ENCODE data around the gene OR2V2.

Gene OR2V2

DNA sequence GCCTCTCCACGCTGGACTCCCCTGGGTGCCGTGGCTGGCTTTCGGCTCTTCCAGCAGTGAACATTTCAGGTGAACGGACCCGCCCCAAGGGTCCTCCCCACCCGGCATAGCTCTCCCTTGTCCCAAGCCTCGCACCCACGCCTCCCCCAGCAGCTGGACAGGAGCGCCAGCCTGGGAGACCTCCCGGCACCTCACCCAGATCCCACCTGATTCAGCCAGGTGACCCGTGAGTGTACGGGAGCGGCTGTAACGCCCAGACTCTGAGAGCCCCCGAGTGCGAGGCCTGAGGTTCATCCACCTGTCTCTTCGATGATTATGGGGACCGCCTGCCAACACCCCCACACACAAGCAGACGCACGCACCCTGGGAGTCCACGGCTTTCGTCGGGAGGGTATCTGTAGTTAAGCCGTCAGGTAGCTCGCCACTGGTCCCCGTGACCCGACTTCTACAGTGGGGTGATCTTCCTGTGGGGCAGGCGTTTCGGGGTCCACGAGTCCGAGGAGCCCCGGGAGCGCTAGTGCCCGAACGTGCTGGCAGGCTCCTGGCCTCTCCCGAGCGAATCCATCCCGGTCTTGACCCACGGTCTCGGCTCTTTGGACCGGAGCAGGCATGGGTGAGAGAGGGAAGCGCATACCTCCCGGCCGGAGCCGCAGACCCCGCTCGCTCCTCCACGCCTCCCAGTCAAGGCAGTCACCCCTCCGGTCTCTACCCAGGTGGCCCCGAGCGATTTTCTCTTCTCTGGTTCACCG is 42.8 kb downstream of the OR2V2 start:
- H3F3A ChIP-seq (ENCODE audit: low read depth), result no peaks in the 10 kb centered on the region
- peak overlapping the region; percentile 93 for H3K4me2 ChIP-seq (ENCODE audit: low read depth, low read length, poor library complexity, severe bottlenecking)
- H3K9ac ChIP-seq (ENCODE audit: low read depth, low read length, poor library complexity, severe bottlenecking), result peak overlapping the region; percentile 92
- H2AFZ ChIP-seq (ENCODE audit: low read length), result peak overlapping the region; percentile 64
- no peaks in the 10 kb centered on the region for H3K27me3 ChIP-seq (ENCODE audit: insufficient read depth, low read length, poor library complexity, severe bottlenecking)
- H3K9me3 ChIP-seq (ENCODE audit: insufficient read depth, low read depth, low read length), result no peaks in the 10 kb centered on the region
- H4K20me1 ChIP-seq (ENCODE audit: insufficient read depth, low read length, poor library complexity, severe bottlenecking), result no peaks in the 10 kb centered on the region
- no peaks in the 10 kb centered on the region for H3K79me2 ChIP-seq (ENCODE audit: insufficient read depth, low read length)
- no peaks in the 10 kb centered on the region for H3K9me2 ChIP-seq (replicated peaks; ENCODE audit: low read depth, low read length)
- peak overlapping the region; percentile 95 for H3K4me3 ChIP-seq (ENCODE audit: low read length, poor library complexity, severe bottlenecking)
- TF ChIP-seq, protein P1, sequence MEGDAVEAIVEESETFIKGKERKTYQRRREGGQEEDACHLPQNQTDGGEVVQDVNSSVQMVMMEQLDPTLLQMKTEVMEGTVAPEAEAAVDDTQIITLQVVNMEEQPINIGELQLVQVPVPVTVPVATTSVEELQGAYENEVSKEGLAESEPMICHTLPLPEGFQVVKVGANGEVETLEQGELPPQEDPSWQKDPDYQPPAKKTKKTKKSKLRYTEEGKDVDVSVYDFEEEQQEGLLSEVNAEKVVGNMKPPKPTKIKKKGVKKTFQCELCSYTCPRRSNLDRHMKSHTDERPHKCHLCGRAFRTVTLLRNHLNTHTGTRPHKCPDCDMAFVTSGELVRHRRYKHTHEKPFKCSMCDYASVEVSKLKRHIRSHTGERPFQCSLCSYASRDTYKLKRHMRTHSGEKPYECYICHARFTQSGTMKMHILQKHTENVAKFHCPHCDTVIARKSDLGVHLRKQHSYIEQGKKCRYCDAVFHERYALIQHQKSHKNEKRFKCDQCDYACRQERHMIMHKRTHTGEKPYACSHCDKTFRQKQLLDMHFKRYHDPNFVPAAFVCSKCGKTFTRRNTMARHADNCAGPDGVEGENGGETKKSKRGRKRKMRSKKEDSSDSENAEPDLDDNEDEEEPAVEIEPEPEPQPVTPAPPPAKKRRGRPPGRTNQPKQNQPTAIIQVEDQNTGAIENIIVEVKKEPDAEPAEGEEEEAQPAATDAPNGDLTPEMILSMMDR (conservative IDR thresholded peaks at IDR 0.05; ENCODE audit: low read length), result no peak
- no peak for TF ChIP-seq EZH2phosphoT487 (IDR thresholded peaks at IDR 0.05; ENCODE audit: borderline replicate concordance)
- no peaks in the 10 kb centered on the region for H3K36me3 ChIP-seq (ENCODE audit: insufficient read depth, low read length)
- peaks cover 7% of the 10 kb centered on the region for H3K4me1 ChIP-seq (ENCODE audit: insufficient read depth, low read length, poor library complexity, severe bottlenecking)

DNA sequence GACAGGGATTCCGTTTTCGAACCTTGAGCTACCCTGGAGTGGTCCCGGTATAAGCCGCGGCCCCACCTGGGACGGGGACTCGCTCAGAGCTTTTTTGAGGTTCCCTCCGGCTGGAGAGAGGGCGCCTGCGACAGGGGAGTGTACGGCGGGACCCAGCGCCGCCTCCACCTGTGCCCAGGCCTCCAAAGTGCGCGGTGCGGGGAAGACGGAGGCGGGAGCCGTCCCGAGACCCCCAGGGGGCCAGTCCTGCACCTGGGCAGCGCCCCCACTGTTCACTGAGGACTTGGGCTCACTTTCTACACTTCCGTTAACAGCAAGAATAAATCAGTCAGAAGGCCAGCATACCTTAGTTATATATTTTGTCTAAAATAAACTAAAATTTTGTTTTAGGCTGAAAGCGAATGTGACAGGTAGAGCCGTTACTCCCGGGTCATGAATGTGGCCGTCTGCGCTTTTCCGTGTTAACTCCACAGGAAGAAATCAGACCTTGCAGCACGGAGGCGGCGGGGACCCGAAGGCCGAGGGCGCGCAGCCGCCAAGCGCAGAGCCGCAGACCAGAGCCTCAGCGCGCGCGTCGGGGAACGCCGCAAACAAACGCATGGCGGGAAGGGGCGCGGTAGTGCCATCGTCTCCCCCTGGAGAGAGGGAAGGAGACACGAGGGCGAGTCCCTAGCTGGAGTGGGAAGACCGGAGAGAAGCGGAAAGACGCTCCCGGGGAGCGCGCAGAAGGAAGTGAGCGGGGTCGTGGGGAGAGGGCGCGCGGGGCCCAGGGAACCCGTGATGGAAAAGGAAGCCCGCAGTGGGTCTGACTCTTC is 43.5 kb downstream of the OR2V2 start:
- peak overlapping the region; percentile 84 for H2AFZ ChIP-seq (ENCODE audit: low read length)
- H4K20me1 ChIP-seq (ENCODE audit: insufficient read depth, low read length, poor library complexity, severe bottlenecking), result no peaks in the 10 kb centered on the region
- H3K4me2 ChIP-seq (ENCODE audit: low read depth, low read length, poor library complexity, severe bottlenecking), result peak overlapping the region; percentile 93
- H3K79me2 ChIP-seq (ENCODE audit: insufficient read depth, low read length), result no peaks in the 10 kb centered on the region
- H3K9ac ChIP-seq (ENCODE audit: low read depth, low read length, poor library complexity, severe bottlenecking), result peak overlapping the region; percentile 92
- no peaks in the 10 kb centered on the region for H3K27me3 ChIP-seq (ENCODE audit: insufficient read depth, low read length, poor library complexity, severe bottlenecking)
- peak overlapping the region; percentile 95 for H3K4me3 ChIP-seq (ENCODE audit: low read length, poor library complexity, severe bottlenecking)
- no peak for TF ChIP-seq EZH2phosphoT487 (IDR thresholded peaks at IDR 0.05; ENCODE audit: borderline replicate concordance)
- TF ChIP-seq, protein P1 (conservative IDR thresholded peaks at IDR 0.05; ENCODE audit: low read length), result peak; percentile 42
- H3K4me1 ChIP-seq (ENCODE audit: insufficient read depth, low read length, poor library complexity, severe bottlenecking), result peaks cover 7% of the 10 kb centered on the region
- no peaks in the 10 kb centered on the region for H3K36me3 ChIP-seq (ENCODE audit: insufficient read depth, low read length)
- no peaks in the 10 kb centered on the region for H3K9me3 ChIP-seq (ENCODE audit: insufficient read depth, low read depth, low read length)
- H3F3A ChIP-seq (ENCODE audit: low read depth), result no peaks in the 10 kb centered on the region
- no peaks in the 10 kb centered on the region for H3K9me2 ChIP-seq (replicated peaks; ENCODE audit: low read depth, low read length)

DNA sequence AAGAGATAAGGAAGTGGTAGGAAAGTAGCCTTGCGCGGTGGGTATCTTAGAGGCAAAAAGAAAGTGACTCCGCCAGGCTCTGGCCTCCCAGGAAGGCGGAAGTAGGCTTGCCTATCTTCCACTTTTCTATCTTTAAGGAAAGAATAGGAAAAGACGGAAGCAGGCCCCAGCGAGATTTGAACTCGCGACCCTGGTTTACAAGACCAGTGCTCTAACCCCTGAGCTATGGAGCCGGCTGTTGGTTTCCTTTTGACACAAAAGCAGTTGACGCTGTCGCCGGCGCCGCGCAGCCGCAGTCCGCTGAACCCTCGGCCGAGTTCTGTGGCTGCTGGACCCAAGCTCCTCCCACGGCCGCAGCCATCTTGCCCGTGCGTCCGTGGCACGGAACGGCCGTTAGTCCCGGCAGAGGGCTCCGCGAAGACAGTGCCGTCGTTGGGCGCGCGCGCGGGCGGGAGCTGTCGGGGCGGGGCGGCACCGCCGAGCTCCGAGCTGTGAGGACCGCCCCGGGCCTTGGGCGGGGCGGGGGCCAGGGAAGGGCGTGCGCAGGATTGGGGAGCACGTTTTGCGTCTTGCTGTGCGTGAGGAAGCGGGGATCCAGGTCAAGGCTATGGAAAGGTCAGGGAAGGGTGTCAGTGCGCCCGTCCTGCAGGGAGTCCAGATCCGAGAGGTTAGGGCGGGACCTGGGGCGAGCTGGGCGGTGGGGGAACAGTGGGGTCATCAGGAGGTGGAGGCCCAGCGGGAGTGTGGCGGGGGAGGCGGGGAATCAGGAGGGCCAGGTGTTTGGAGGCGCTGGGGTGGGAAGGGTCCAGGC is 44.3 kb downstream of the OR2V2 start:
- no peaks in the 10 kb centered on the region for H3F3A ChIP-seq (ENCODE audit: low read depth)
- peak overlapping the region; percentile 92 for H3K9ac ChIP-seq (ENCODE audit: low read depth, low read length, poor library complexity, severe bottlenecking)
- no peaks in the 10 kb centered on the region for H3K79me2 ChIP-seq (ENCODE audit: insufficient read depth, low read length)
- peaks cover 7% of the 10 kb centered on the region for H3K4me1 ChIP-seq (ENCODE audit: insufficient read depth, low read length, poor library complexity, severe bottlenecking)
- no peaks in the 10 kb centered on the region for H4K20me1 ChIP-seq (ENCODE audit: insufficient read depth, low read length, poor library complexity, severe bottlenecking)
- no peaks in the 10 kb centered on the region for H3K9me2 ChIP-seq (replicated peaks; ENCODE audit: low read depth, low read length)
- no peaks in the 10 kb centered on the region for H3K36me3 ChIP-seq (ENCODE audit: insufficient read depth, low read length)
- H3K4me2 ChIP-seq (ENCODE audit: low read depth, low read length, poor library complexity, severe bottlenecking), result peak overlapping the region; percentile 93
- peak overlapping the region; percentile 95 for H3K4me3 ChIP-seq (ENCODE audit: low read length, poor library complexity, severe bottlenecking)
- no peaks in the 10 kb centered on the region for H3K9me3 ChIP-seq (ENCODE audit: insufficient read depth, low read depth, low read length)
- H3K27me3 ChIP-seq (ENCODE audit: insufficient read depth, low read length, poor library complexity, severe bottlenecking), result no peaks in the 10 kb centered on the region
- peak overlapping the region; percentile 92 for H2AFZ ChIP-seq (ENCODE audit: low read length)
- TF ChIP-seq, protein P1 (conservative IDR thresholded peaks at IDR 0.05; ENCODE audit: low read length), result no peak
- TF ChIP-seq EZH2phosphoT487 (IDR thresholded peaks at IDR 0.05; ENCODE audit: borderline replicate concordance), result no peak

Data from Loucy (cell line).